ENCODE measurements around the gene WDR86. TPM values are rescaled to one million over a fixed set of nuclear protein-coding genes. Genes with fewer than 3 reads are reported as not detected.
A peak's percentile ranks its signal among the peaks of the same experiment; 100 is the strongest.

Gene WDR86
- total RNA-seq, 2 donors from 2014 or later: 8.5 TPM; not detected in 1

DNA sequence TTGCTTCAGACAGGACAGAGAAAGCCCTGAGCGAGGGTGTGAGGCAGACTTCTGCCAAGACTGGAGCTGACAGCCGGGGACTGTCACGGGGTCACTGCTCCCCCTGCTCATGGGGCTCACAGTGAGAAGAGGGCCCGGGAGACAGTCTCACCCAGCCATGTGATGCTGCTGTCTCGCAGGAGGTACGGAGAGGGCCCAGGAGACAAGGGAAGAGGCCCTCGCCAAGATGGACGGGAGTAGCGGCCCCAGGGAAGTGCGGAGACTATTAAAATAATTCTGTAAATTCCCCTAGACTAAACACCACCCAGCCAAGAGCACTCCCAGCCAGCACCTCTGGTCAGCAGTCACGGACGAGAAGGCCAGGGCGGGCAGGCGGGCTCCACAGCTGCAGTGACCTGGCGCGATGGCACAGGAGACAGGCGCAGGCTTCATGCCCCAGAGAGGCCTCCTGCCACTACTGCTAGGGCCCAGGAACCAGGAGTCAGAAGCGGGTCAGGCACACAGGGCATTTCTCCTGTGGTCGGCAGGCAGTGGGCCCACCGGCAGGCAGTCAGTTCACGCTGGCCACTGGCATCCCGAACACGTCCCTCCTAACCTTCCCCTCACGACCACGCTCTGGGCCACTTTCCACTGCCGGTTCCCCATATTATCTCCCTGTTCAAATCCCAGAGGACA is 24.1 kb downstream of the WDR86 start:
- DNase-seq (ENCODE audit: low spot score) (no peak), ATAC-seq (ENCODE audit: insufficient number of reproducible peaks, low FRiP score, low read depth) (no peak)
- Histone ChIP-seq H3K27me3 (replicated peaks; ENCODE audit: insufficient read depth) (no peaks in the 10 kb centered on the region), H3K27ac (peak overlapping the region; percentile 77 to 87), H3K4me3 (no peak overlapping the region), H3K36me3 (no peaks in the 10 kb centered on the region), H3K9me3 (no peaks in the 10 kb centered on the region), H3K4me1 (ENCODE audit: control insufficient read depth in 1 of 2, low read depth in 2 of 2) (peaks cover 16 to 42% of the 10 kb centered on the region in 2 donors)
- TF ChIP-seq, protein P1, sequence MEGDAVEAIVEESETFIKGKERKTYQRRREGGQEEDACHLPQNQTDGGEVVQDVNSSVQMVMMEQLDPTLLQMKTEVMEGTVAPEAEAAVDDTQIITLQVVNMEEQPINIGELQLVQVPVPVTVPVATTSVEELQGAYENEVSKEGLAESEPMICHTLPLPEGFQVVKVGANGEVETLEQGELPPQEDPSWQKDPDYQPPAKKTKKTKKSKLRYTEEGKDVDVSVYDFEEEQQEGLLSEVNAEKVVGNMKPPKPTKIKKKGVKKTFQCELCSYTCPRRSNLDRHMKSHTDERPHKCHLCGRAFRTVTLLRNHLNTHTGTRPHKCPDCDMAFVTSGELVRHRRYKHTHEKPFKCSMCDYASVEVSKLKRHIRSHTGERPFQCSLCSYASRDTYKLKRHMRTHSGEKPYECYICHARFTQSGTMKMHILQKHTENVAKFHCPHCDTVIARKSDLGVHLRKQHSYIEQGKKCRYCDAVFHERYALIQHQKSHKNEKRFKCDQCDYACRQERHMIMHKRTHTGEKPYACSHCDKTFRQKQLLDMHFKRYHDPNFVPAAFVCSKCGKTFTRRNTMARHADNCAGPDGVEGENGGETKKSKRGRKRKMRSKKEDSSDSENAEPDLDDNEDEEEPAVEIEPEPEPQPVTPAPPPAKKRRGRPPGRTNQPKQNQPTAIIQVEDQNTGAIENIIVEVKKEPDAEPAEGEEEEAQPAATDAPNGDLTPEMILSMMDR (IDR thresholded peaks at IDR 0.05): no peak

DNA sequence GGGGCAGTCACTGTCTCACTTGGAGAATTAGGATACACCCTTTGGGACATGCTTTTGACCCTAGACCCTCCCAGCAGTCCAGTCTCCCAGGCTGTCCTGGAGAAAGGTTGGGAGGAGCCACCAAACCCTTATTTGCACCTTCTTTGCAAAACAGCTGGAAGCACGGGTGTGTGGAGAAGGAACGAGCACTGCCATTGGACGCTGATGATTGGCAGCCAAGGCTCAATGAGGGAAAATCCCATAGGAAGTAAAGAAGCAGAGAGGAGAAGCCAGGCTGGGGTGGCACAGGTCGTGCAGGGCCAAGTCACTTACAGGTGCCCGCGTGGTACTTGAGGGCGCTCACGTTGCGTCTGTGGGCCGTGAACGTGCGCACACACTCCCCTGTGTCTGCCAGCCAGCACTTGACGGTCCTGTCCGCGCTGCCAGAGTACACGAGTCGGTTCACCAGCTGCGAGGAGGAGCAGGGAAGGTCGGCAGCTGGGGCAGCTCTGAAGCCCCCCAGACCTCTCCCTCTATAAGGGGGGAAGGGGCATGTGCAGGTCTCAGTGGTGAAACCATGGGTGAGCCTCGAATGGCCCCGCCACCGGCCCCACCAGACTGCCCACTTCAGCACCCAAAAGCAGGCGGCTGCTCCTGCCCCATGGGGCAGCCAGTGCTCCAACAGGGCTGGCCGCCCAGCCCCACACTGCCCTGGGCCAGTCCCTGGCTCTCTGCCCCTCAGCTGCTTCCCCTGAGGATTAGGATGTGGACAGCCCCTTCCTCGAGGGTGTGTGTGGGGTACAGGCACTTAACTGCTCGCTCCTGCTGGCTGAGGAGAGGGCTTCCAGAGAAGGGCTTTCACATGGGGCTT is 24.8 kb downstream of the WDR86 start:
- TF ChIP-seq, protein P1 (IDR thresholded peaks at IDR 0.05): no peak
- Histone ChIP-seq H3K9me3 (no peaks in the 10 kb centered on the region), H3K27ac (peak overlapping the region; percentile 77 to 87), H3K4me1 (ENCODE audit: control insufficient read depth in 1 of 2, low read depth in 2 of 2) (peaks cover 16 to 42% of the 10 kb centered on the region in 2 donors), H3K36me3 (no peaks in the 10 kb centered on the region), H3K27me3 (replicated peaks; ENCODE audit: insufficient read depth) (no peaks in the 10 kb centered on the region), H3K4me3 (no peak overlapping the region)
- ATAC-seq (ENCODE audit: insufficient number of reproducible peaks, low FRiP score, low read depth) (peak; percentile 20), DNase-seq (ENCODE audit: low spot score) (no peak)

DNA sequence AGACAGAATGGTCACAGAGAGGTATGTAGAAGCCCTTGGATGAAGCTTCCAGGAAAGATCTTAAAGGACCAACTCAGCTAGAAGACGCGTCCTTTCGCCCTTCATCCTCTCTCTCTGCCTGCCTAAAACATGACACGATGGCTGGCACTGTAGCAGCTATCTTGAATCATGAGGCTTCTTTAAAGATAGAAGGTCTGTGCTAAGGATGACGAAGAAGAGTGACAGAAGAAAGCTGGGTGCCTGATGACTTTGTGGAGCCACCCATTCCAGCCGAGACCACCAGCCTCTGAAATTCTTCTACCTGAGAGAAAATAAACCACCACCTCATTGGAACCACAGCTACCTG is 25.5 kb downstream of the WDR86 start:
- no peaks in the 10 kb centered on the region for H3K36me3 ChIP-seq
- TF ChIP-seq, protein P1 (IDR thresholded peaks at IDR 0.05): no peak
- DNase-seq (ENCODE audit: low spot score) (no peak), ATAC-seq (ENCODE audit: insufficient number of reproducible peaks, low FRiP score, low read depth) (no peak)
- no peak overlapping the region for H3K27ac ChIP-seq
- no peaks in the 10 kb centered on the region for H3K27me3 ChIP-seq (replicated peaks; ENCODE audit: insufficient read depth)
- no peaks in the 10 kb centered on the region for H3K9me3 ChIP-seq
- peaks cover 16 to 42% of the 10 kb centered on the region in 2 donors for H3K4me1 ChIP-seq (ENCODE audit: control insufficient read depth in 1 of 2, low read depth in 2 of 2)
- H3K4me3 ChIP-seq: no peak overlapping the region

DNA sequence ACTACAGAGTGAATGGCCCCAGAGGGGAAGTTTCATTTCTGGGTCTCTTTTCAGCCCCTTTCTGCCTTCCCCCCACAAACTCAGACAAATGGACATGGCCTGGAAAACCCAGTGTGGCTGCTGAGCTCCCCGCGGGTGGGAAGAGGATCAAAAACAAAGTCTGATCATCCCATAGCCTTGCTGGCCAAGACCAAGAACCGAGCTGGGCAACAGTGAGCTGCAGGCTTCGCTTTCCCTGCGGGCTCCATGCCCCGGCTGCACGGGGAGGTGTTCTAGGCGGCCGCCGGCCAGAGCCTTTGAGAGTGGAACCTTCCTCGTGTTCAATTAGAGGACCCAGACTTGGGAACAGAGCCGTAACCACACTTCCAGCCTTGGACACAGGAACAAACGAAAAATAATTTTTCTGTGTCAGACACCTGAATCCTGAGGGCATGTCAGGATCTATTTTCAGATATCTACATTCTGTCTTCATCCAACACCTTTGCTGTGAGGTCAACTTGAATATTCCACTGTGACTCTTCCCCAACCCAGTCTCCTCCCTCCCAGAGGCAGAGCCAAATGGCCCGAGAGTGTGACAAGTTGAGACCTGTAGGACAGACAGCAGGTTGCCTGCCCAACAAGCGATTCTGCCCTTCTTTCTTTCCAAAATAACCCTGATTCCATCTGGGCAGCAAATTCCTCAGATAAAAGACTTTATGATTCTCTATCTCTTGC is 26.0 kb downstream of the WDR86 start:
- DNase-seq (ENCODE audit: low spot score) (no peak), ATAC-seq (ENCODE audit: insufficient number of reproducible peaks, low FRiP score, low read depth) (no peak)
- Histone ChIP-seq H3K4me1 (ENCODE audit: control insufficient read depth in 1 of 2, low read depth in 2 of 2) (peaks cover 16 to 42% of the 10 kb centered on the region in 2 donors), H3K27ac (no peak overlapping the region), H3K27me3 (replicated peaks; ENCODE audit: insufficient read depth) (no peaks in the 10 kb centered on the region), H3K9me3 (no peaks in the 10 kb centered on the region), H3K36me3 (no peaks in the 10 kb centered on the region), H3K4me3 (no peak overlapping the region)
- TF ChIP-seq, protein P1 (IDR thresholded peaks at IDR 0.05): no peak
